GM12878 (cell line): ENCODE results near the gene ZNF804B.

Experiments
- CHD1 ChIP-seq: IDR thresholded peaks from 2 replicates; pipeline ENCODE4 v1.6.1; 2012; ENCODE audit warnings: low read depth, low read length, improper control_type of control experiment
- EZH2 ChIP-seq: IDR thresholded peaks from 2 replicates; pipeline ENCODE4 v1.6.1; 2012; ENCODE audit warnings: low read depth, mild to moderate bottlenecking, control low read depth, inconsistent platforms, low read length, borderline replicate concordance; ENCODE audit not compliant: control insufficient read depth
- HCFC1 ChIP-seq: fragments of 150-350 bp; IDR thresholded peaks from 2 replicates; pipeline ENCODE4 v1.6.1; 2014; ENCODE audit warnings: low read length
- HDAC2 ChIP-seq: fragments of 200-600 bp; sonication (generic); IDR thresholded peaks from 2 replicates; pipeline ENCODE4 v1.6.1; 2017
- MAX ChIP-seq: IDR thresholded peaks from 2 replicates; pipeline ENCODE4 v1.6.1; 2012; ENCODE audit warnings: low read depth, low read length, improper control_type of control experiment
- POLR2AphosphoS5 ChIP-seq: IDR thresholded peaks from 2 replicates; pipeline ENCODE4 v1.6.1; 2011; ENCODE audit warnings: mild to moderate bottlenecking, low read length, inconsistent platforms
- PRDM15 ChIP-seq: fragments of 450-650 bp; formaldehyde crosslinking; IDR thresholded peaks from 2 replicates; pipeline ENCODE4 v1.4.0; 2020; ENCODE audit warnings: mild to moderate bottlenecking, moderate library complexity
- RELA ChIP-seq: fragments of 450-650 bp; IDR thresholded peaks from 2 replicates; pipeline ENCODE4 v1.8.0; 2014; ENCODE audit warnings: borderline replicate concordance; ENCODE audit not compliant: partially characterized antibody
- TF ChIP-seq, protein P1 (sequence below), 3 experiments: IDR thresholded peaks in 2 of 3; conservative IDR thresholded peaks in 1 of 3; 2 replicates each; pipeline ENCODE4 v1.5.1; 2011; ENCODE audit warnings: low read depth in 3 of 3, low read length in 3 of 3, mild to moderate bottlenecking in 3 of 3, control low read depth in 2 of 3, moderate library complexity in 2 of 3, inconsistent platforms in 1 of 3, mixed read lengths in 1 of 3; ENCODE audit not compliant: control insufficient read depth in 2 of 3, insufficient read depth in 1 of 3; ENCODE audit errors: extremely low read depth in 1 of 3

GRCh38 chr7:89264126-89264525, 504.6 kb downstream of the ZNF804B start:
- no peak for TF ChIP-seq EZH2
- TF ChIP-seq, protein P1, sequence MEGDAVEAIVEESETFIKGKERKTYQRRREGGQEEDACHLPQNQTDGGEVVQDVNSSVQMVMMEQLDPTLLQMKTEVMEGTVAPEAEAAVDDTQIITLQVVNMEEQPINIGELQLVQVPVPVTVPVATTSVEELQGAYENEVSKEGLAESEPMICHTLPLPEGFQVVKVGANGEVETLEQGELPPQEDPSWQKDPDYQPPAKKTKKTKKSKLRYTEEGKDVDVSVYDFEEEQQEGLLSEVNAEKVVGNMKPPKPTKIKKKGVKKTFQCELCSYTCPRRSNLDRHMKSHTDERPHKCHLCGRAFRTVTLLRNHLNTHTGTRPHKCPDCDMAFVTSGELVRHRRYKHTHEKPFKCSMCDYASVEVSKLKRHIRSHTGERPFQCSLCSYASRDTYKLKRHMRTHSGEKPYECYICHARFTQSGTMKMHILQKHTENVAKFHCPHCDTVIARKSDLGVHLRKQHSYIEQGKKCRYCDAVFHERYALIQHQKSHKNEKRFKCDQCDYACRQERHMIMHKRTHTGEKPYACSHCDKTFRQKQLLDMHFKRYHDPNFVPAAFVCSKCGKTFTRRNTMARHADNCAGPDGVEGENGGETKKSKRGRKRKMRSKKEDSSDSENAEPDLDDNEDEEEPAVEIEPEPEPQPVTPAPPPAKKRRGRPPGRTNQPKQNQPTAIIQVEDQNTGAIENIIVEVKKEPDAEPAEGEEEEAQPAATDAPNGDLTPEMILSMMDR (IDR thresholded peaks at IDR 0.05 in 2 of 3, conservative IDR thresholded peaks at IDR 0.05 in 1 of 3; ENCODE audit: control insufficient read depth in 2 of 3, extremely low read depth in 1 of 3, insufficient read depth in 1 of 3, low read depth in 3 of 3, low read length in 3 of 3), result no peak
- TF ChIP-seq PRDM15 (CRISPR knock-in tag), result no peak
- no peak for TF ChIP-seq POLR2AphosphoS5
- TF ChIP-seq MAX, result no peak
- no peak for TF ChIP-seq HDAC2
- TF ChIP-seq HCFC1, result no peak
- no peak for TF ChIP-seq CHD1
- TF ChIP-seq RELA, result no peak
